GM11168 (cell line): ENCODE data around the gene GATAD1.
"Not testable (repeated sequence)": the region's sequence is repeated elsewhere in the genome, so short reads cannot be mapped to it uniquely, and the experiment has no call there.

Experiments used
- in situ Hi-C: fragments of 300-500 bp; cut with MboI; formaldehyde crosslinking; loops from one replicate; pipeline ENCODE4 v1.12.0; 2022; ENCODE audit warnings: low sequenced_read_pairs; ENCODE audit not compliant: unreplicated experiment

Gene GATAD1

DNA sequence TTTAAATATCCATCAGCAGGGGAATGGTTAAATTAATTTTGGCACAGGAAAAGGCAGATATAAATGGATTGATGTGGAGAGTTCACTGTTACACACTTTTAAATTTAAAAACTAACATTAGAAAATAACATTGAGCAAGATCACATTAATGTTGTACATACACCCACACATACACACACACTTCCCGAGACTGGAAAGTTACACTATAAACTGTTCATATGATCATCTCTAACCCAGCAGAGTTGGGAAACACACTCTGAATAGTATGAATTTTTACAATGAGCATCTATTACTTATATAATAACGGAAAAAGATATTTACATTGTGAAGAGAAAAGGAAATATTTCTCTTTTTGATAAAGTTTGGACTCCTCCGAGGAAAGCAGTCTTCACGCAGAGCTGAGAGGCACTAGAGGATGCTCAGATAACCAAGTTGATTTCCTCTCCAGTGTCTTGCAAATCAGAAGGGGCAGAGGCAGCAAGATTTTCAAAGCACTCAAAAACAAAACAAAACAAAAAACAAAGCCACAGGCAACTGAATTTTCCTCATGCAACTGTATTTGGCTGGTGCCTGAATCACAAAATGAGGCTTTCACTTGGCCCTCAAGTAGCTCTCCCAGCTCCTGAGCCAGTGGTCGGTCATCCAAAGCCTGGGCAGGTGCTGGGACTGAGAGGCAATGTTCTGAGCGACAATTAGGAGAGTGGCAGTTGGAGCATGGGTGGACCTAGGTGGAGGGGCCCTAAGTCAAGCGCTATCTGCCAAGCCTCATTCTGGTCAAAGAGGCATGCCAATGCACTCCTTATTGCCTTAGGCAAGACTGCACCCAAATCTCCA, 10.5 kb upstream of the GATAD1 start:
- in situ Hi-C loops, result no loop called here

DNA sequence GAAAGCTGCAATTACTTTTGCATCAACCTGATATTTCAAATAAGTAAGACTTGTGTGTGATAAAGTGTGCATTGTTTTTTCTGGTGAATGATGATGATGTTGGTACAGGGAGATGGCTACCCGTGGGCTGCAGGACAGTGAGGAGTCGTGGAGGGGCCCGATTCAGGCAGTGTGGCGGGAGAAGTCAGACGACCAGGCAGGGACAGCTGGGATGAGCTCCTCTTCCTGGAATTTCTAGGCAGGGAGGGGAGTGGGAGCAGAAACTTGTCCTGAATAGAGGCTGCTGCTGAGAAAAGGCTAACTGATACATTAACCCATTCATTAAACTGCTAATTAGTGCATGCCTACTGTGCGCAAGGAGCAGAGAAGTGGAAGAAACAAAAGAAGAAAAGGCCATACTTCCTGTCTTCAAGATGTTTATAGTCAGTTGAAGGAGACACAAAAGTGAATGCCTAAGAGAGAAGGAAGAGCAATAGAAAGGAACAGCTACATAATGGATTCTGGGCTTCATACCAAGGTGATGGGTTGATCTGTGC, 9.3 kb upstream of the GATAD1 start:
- in situ Hi-C loops, result no loop called here

DNA sequence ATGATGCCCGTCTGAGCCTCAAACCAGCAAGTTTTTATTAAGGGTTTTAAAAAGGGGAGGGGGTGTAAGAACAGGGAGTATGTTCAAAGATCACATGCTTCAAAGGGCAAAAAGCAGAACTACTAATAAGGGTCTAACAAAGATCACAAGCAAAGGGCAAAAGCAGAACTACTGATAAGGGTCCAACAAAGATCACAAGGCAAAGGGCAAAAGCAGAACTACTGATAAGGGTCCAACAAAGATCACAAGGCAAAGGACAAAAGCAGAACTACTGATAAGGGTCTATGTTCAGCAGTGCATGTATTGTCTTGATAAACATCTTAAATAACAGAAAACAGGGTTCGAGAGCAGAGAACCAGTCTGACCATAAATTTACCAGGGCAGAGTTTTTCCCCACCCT, 4.6 kb upstream of the GATAD1 start:
- in situ Hi-C loops, result not testable (repeated sequence)

DNA sequence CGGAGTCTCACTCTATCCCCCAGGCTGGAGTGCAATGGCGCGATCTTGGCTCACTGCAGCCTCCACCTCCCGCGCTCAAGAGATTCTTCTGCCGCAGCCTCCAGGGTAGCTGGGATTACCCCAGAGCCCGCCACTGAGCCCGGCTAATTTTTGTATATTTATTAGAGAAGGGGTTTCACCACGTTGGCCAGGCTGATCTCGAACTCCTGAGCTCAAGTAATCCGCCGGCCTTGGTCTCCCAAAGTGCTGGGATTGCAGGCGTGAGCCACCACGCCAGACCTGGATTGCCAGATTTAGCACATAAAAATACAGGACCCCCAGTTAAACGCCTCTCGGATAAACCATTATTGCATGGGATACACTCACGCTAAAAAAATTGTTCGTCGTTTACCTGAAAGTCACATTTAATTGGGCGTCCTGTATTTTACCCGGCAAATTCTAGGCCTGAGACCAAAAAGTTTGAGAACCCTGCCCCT, 375 bp upstream of the GATAD1 start:
- in situ Hi-C loops, result no loop called here

DNA sequence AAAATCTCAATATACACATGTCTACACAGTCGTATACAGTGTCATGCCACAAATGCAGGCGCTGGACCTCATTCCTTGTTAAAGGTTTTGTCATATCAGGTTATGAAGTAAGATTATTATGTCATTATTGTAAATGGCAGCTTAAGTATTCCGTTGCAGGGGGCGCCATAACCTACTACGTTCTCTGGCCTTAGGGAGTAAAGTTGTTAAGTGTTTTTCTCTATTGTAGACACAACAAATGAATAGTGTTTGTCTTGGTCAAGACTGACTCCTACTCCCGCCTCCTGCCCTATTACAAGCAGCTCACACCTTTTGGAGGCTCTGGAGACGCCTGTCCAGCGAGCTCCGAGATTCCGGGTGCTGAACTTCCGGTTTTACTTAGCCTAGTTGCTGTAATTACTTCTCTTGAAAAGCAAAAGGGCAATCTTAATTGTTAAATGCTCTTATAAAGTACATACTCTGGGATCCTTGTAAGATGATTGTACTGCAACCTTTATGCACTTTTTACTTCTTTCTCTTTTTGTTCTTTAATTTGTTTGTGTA, 994 bp downstream of the GATAD1 start:
- in situ Hi-C loops, result no loop called here

DNA sequence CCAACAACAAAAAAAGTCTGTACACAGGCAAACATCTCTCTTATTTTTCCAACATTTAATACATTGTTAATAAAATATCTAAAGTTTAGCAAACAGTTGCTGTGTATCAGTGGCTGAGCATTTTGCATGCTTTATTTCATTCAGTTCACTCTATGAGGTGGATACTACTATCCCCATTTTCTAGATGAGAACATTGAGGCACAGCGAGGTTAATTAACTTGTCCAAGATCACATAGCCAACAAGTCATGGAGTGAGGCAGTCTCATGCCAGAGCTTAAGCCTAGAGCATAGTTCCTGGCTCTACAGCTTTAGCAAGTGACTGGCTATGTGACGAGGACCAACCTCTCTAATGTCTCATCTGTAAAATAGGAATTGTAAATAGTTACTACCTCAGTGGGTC, 4.4 kb downstream of the GATAD1 start:
- in situ Hi-C loops, result no loop called here

DNA sequence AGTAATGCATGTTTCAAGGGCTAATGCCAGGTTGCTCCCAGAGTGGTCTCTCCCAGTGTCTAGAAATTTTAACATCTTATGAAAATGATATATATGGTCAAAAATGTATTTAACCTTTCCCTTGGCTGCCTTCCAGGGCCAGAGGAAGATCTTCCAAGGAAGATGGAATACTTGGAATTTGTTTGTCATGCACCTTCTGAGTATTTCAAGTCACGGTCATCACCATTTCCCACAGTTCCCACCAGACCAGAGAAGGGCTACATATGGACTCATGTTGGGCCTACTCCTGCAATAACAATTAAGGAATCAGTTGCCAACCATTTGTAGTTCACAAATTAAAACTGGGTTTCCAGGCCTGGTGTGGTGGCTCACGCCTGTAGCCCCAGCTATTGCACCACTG, 9.0 kb downstream of the GATAD1 start:
- in situ Hi-C loops, result no loop called here

DNA sequence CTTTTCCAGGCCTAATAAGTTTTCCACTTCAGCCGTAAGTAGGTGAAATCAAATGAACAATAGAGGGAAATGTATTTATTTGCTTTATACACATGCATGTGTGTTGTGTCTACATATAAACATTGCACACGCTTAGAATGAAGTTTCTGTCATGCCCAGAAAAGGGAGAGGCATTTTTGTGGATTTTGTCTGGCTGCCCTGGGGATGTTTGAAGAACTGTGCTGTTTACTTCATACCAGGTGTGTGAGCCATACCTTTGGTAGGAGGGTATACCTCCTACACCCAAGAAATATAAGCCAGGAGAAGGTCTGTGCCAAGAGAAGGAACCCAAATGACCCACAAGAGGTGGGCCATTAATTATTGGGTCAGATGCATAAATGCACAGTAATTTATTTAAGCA, 12.8 kb downstream of the GATAD1 start:
- in situ Hi-C loops, result no loop called here

DNA sequence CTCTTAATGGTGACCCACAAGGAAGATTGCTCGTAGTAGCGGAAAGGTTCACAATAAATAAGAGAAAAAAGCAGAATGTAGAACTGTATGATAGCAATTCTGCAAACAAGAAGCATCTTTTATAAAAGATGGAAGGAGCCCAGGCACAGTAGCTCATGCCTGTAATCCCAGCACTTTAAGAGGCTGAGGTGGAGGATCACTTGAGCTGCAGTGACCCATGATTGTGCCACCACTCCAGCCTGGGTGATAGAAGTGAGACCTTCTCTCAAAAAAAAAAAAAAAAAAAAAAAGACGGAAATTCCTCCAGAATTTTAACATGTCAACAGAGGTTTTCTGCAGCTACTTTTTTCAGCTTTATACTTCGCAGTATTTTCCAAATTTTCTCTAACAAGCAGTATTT, 13.2 kb downstream of the GATAD1 start:
- in situ Hi-C loops, result no loop called here

DNA sequence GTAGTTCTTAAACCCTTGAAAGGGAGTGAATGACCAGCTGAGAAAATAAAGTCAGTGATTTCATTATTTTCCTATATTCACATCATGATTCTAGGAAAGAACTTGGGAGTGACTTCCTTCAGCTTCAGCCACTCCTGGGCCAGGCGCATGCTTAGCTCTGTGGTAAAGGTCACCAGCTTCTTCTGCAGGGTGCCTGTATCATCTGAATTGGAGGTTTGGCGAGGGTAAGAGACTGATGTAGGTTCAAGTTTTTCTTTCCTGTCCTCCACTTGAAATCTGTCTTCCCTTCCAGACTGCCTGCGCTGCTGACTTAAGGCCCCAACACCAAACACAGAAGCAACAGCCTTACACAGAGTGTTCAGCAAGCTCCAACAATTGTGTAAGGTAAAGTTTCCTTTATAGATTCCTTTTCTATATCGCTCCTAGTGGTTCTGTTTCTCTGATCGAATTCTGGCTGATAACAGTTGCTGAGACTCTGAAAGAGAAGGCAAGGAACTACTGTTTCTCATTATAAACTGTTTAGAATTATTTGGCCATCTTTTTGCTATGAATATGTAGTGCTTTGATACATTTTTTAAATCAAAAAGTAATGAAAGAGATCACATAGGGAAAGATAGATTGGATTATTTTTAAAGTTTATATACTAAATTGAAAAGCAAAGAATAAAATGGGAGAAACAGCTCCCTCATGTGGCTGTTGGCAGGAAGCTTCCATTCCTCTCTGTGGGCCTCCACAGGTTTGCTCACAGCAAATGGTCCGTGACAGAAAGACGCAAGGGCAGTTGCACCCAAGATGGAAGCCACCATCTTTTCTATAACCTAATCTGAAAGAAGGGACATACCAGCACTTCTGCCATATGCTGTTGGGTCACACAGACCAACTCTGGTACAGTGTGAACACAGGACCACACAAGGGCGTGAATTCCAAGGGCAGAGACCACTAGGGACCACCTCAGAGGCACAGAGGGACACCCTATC, 14.0 kb downstream of the GATAD1 start:
- in situ Hi-C loops, result no loop called here

DNA sequence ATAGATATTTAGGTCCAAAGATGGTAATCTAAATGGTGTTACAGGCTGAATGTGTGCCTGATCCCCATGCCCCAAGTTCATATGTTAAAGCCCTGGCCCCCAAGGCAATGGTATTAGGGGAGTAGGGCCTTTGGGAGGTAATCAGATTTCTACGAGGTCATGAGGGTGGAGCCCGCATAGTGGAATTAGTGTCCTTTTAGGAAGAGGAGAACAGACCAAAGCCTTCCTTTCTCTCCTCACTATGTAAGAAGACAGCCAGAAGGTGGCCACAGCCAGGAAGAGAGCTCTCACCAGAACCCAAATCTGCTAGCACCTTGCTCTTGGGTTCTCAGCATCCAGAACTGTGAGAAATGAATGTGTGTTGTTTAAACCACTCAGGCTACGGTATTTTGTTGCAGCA, 15.3 kb downstream of the GATAD1 start:
- in situ Hi-C loops, result no loop called here

DNA sequence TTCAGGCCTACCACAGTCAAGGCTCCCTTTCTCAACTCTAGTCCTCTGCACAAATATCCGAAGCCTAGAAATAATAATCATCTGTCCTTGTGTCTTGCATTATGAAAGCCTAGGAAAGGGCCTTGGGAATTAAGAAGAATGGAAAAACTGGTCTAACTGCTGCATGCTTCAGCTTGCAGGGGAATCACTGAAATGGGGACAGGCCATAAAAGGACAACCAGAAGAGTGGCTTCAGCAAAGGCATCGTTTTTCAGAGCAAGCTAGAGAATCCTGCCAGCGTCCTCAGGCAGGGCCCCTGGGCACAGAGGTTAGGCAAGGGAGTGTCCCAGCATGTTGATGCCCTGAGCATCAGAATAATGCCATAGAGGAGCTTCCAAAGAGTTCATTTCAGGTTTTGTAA, 17.2 kb downstream of the GATAD1 start:
- in situ Hi-C loops, result no loop called here

DNA sequence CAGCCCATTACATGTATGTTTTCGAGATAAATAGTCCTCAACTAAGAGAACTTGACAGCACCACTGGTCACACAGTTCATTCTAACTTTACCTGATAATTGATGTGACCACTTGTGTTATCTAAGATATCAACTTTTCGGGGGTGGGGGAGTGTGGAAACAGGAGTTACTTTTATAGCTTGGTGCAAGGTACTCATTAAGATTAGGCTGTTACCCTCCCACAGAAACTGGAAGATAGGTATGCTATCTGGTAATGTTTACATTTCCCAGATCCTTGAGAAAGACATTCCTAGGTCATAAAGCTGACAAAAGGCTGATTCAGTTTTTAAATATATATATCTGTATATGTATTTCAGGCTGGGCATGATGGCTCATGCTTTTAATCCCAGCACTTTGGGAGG, 19.4 kb downstream of the GATAD1 start:
- in situ Hi-C loops, result no loop called here

DNA sequence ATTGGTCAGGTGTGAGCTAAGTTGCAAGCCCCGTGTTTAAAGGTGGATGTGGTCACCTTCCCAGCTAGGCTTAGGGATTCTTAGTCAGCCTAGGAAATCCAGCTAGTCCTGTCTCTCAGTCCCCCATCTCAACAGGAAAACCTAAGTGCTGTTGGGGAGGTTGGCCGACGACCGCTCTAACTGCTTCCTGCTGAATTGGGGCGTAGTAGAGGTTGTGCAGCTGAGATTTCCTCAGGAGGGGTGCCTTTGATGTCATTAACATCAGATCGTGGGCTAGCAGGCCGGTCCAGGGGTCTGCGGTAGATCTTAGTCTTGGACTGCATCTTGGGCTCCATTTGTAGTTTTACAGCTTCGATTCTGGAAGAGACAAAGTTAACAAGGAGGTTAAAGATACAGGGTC, 21.3 kb downstream of the GATAD1 start:
- in situ Hi-C loops, result not testable (repeated sequence)

DNA sequence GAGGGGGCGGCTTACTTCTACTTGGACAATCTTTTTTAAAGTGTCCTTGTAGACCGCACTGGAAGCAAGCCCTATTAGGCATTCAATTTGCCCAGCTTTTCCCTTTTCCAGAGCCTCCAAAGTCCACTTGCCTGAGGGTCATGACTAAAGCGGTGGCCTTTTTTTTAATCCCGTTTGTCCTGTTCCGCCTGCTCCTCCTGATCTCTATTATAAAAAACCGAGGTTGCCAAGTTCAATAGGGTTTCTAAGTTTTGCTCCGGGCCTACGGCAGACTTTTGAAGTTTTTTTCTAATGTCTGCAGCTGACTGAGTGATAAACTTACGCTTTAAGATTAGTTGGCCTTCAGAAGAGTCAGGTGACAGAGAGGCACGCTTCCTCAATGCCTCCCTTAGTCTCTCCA, 26.7 kb downstream of the GATAD1 start:
- in situ Hi-C loops, result not testable (repeated sequence)

DNA sequence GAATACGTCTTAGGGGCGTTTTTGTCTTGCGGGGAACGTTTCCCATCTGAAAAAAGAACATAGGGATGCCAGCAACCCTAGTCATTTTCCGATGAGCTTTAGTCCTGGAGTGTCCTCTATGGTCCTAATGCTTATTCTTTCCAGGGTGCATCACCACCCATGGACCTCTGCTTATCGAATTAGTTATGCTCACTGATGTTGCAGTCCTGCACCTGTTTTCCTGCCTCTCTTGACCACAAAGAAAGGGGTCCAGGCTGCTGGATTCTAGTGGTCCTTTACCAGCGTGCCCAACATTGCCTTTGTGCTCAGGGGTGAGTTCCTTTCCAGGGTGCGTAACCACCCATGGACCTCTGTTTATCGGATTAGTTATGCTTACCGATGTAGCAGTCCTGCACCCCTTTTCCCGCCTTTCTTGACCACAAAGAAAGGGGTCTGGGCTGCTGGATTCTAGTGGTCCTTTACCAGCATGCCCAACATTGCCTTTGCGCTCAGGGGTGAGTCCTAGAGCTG, 28.0 kb downstream of the GATAD1 start:
- in situ Hi-C loops, result not testable (repeated sequence)

DNA sequence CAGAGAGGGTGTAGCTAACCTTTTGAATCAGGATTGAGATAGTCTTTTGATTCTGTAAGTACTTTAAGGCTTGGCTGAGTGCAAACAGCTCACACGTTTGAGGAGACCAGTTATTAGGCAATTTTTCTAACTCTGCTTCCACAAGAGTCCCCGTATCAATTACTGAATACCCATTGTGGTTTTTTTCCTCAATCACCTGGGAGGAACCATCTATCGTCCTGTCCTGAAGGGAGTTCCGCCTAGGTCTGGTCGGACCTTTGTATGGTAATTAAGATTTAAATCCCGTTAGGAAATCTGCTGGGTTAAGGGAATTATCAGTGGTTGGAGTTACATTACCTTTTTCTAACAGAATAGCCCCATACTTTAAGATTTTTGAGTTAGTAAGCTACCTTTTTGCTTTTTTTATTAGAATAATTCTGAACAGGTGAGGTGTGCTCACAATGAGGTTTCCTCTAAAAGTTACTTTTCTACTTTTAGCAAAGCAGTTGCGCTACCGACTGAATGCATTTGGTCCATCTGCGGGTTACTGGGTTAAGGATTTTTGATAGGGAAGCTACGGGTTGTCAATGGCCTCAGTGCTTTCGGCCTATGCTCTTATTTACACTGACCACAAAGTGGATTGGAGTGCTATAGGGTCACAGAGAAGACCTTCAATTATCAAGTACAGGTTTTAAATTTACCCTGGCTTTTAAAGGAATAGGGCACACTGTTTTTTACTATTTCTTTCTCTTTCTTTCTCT, 28.7 kb downstream of the GATAD1 start:
- in situ Hi-C loops, result not testable (repeated sequence)

DNA sequence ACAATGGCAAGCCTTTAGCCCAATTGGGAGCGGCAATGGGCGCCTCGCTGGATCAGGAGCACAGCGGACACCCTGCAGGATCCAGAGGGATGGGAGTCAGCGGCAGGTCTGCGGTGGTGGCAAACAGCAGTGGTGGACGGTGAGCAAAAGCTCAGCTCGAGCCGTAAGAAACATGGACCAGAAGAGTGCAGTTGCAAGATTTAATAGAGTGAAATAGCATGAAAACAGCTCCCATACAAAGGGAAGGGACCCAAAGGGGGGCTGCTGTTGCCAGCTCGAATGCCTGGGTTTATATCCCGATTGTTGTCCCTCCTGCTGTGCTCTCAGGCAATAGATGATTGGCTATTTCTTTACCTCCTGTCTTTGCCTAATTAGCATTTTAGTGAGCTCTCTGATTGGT, 30.4 kb downstream of the GATAD1 start, which contains the start of gene ERVW-1:
Gene ERVW-1 (minus strand): TSS at position 266 of the 400 bp plus-strand sequence. CDS start 7,565 bp downstream, outside the sequence.
- in situ Hi-C loops, result not testable (repeated sequence)

DNA sequence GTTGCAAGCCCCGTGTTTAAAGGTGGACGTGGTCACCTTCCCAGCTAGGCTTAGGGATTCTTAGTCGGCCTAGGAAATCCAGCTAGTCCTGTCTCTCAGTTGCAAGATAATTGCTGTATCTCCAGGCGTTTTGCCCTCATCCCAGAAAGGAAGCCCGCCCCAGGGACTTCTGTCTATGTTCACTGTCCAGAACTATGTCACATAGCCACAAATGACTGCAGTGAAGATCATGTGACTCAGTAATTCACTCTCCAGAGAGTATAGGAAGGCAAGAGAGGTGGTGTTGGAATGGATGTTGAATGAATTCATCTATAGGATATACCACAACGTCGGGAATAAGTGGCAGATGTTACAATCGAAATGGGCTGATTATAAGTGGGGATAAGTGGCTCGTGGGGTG, 30.8 kb downstream of the GATAD1 start:
- in situ Hi-C loops, result no loop called here

DNA sequence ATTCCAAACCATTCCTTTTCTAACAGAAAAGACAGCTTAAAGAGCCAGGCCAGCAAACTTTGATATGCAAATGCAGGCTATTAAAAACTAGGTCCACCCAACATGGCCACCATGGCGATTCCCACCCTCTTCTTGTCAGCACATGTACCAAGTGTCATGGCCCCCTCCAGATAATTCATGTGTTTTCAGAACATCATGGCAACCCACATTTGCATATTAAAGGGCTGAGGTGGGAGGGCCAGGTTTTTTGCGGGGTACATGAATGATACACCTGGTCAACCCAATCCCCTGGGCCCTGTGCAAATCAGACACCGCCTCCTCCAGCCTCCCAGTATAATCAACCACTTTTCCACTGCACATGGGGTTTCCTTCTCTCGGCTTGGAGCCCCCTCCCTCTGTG, 31.4 kb downstream of the GATAD1 start:
- in situ Hi-C loops, result no loop called here
